HEK293 (cell line): ENCODE results near the gene SREBF1.
A peak's percentile ranks its signal among the peaks of the same experiment; 100 is the strongest.

Experiments used
- CTCF ChIA-PET: fragments of 350-600 bp; formaldehyde crosslinking; extraction: SDS; loops from one replicate; lab custom pipeline; 2021; ENCODE audit warnings: antibody characterized with exemption; lab: Yijun Ruan, JAX
- POLR2A ChIA-PET: fragments of 300-600 bp; formaldehyde crosslinking; extraction: SDS; loops from one replicate; lab custom pipeline; 2020; ENCODE audit warnings: antibody characterized with exemption, inconsistent platforms; lab: Yijun Ruan, JAX
- H3K27ac ChIP-seq: fragments of 200-500 bp; sonication (Bioruptor generic); 2 replicates; pipeline ENCODE4 v1.5.1; 2014; ENCODE audit warnings: low read depth, low read length, control low read depth, inconsistent platforms; ENCODE audit errors: extremely low read depth
- H3K36me3 ChIP-seq, 2 experiments: fragments of 200-500 bp in 1 of 2; sonication (Bioruptor generic) in 1 of 2; 1 replicate in 1 of 2; 2 replicates in 1 of 2; pipeline ENCODE4 v1.5.1; 2014 to 2017; ENCODE audit warnings: inconsistent platforms in 2 of 2, low read length in 2 of 2; ENCODE audit not compliant: control insufficient read depth in 2 of 2, insufficient read depth in 1 of 2
- H3K4me1 ChIP-seq: fragments of 200-500 bp; sonication (Bioruptor generic); 2 replicates; pipeline ENCODE4 v1.5.1; 2014; ENCODE audit warnings: mild to moderate bottlenecking, low read length, inconsistent platforms; ENCODE audit not compliant: control insufficient read depth, insufficient read depth
- H3K4me3 ChIP-seq: 2 replicates; pipeline ENCODE4 v1.5.1; 2011; ENCODE audit warnings: low read depth, mild to moderate bottlenecking, control low read depth, low read length, moderate library complexity
- H3K9me3 ChIP-seq: fragments of 200-500 bp; sonication (Bioruptor generic); 2 replicates; pipeline ENCODE4 v1.5.1; 2014; ENCODE audit warnings: low read depth, low read length, inconsistent platforms; ENCODE audit not compliant: control insufficient read depth, insufficient read depth
- AEBP2 ChIP-seq: fragments of 450-650 bp; formaldehyde crosslinking; IDR thresholded peaks from 2 replicates; pipeline ENCODE4 v1.5.1; 2016; ENCODE audit warnings: missing biosample characterization, missing genetic modification characterization, borderline replicate concordance
- GLIS1 ChIP-seq: fragments of 450-650 bp; formaldehyde crosslinking; IDR thresholded peaks from 2 replicates; pipeline ENCODE4 v1.5.1; 2016; ENCODE audit warnings: missing biosample characterization, missing genetic modification characterization
- HOXD13 ChIP-seq: sonication (generic); formaldehyde crosslinking; IDR thresholded peaks from 2 replicates; pipeline ENCODE4 v1.8.0; 2022; ENCODE audit warnings: missing genetic modification reagents, borderline replicate concordance
- INSM2 ChIP-seq: fragments of 450-650 bp; formaldehyde crosslinking; IDR thresholded peaks from 2 replicates; pipeline ENCODE4 v1.5.1; 2016; ENCODE audit warnings: missing biosample characterization, missing genetic modification characterization
- KLF7 ChIP-seq: fragments of 450-650 bp; formaldehyde crosslinking; IDR thresholded peaks from 2 replicates; pipeline ENCODE4 v1.5.1; 2016; ENCODE audit warnings: missing biosample characterization, missing genetic modification characterization, borderline replicate concordance
- KLF9 ChIP-seq: fragments of 450-650 bp; formaldehyde crosslinking; IDR thresholded peaks from 2 replicates; pipeline ENCODE4 v1.5.1; 2016; ENCODE audit warnings: missing biosample characterization, missing genetic modification characterization, low read depth
- OVOL3 ChIP-seq: fragments of 450-650 bp; formaldehyde crosslinking; IDR thresholded peaks from 2 replicates; pipeline ENCODE4 v1.5.1; 2016; ENCODE audit warnings: missing biosample characterization, missing genetic modification characterization
- SALL2 ChIP-seq: fragments of 450-650 bp; formaldehyde crosslinking; IDR thresholded peaks from 2 replicates; pipeline ENCODE4 v1.5.0; 2017; ENCODE audit warnings: missing biosample characterization, mild to moderate bottlenecking, missing genetic modification characterization, borderline replicate concordance
- YY1 ChIP-seq: fragments of 450-650 bp; formaldehyde crosslinking; IDR thresholded peaks from 2 replicates; pipeline ENCODE4 v1.5.1; 2018; ENCODE audit warnings: missing biosample characterization, missing genetic modification characterization
- YY2 ChIP-seq: fragments of 450-650 bp; formaldehyde crosslinking; IDR thresholded peaks from 2 replicates; pipeline ENCODE4 v1.5.1; 2016; ENCODE audit warnings: missing biosample characterization, missing genetic modification characterization
- ZBTB10 ChIP-seq: fragments of 450-650 bp; formaldehyde crosslinking; IDR thresholded peaks from 2 replicates; pipeline ENCODE4 v1.5.1; 2016; ENCODE audit warnings: missing biosample characterization, missing genetic modification characterization
- ZIC2 ChIP-seq: fragments of 450-650 bp; formaldehyde crosslinking; IDR thresholded peaks from 2 replicates; pipeline ENCODE4 v1.5.1; 2016; ENCODE audit warnings: missing biosample characterization, missing genetic modification characterization
- ZNF10 ChIP-seq: fragments of 450-650 bp; formaldehyde crosslinking; IDR thresholded peaks from 2 replicates; pipeline ENCODE4 v1.5.1; 2017; ENCODE audit warnings: missing biosample characterization, missing genetic modification characterization
- ZNF214 ChIP-seq: fragments of 450-650 bp; formaldehyde crosslinking; IDR thresholded peaks from 2 replicates; pipeline ENCODE4 v1.5.1; 2017; ENCODE audit warnings: missing biosample characterization, mild to moderate bottlenecking, missing genetic modification characterization, borderline replicate concordance
- ZNF24 ChIP-seq: fragments of 450-650 bp; formaldehyde crosslinking; IDR thresholded peaks from 2 replicates; pipeline ENCODE4 v1.5.1; 2016; ENCODE audit warnings: missing biosample characterization, missing genetic modification characterization
- ZNF335 ChIP-seq: fragments of 450-650 bp; formaldehyde crosslinking; conservative IDR thresholded peaks from 2 replicates; pipeline ENCODE4 v1.5.1; 2016; ENCODE audit warnings: missing biosample characterization, missing genetic modification characterization
- ZNF341 ChIP-seq: fragments of 450-650 bp; formaldehyde crosslinking; IDR thresholded peaks from 2 replicates; pipeline ENCODE4; 2016; ENCODE audit warnings: low read depth, missing biosample characterization, missing genetic modification characterization
- ZNF423 ChIP-seq: fragments of 450-650 bp; formaldehyde crosslinking; IDR thresholded peaks from 2 replicates; pipeline ENCODE4 v1.5.1; 2016; ENCODE audit warnings: missing biosample characterization, missing genetic modification characterization
- ZNF473 ChIP-seq: fragments of 450-650 bp; formaldehyde crosslinking; IDR thresholded peaks from 2 replicates; pipeline ENCODE4 v1.5.1; 2017; ENCODE audit warnings: missing biosample characterization, missing genetic modification characterization
- ZNF510 ChIP-seq: fragments of 450-650 bp; formaldehyde crosslinking; IDR thresholded peaks from 2 replicates; pipeline ENCODE4 v1.5.1; 2018; ENCODE audit warnings: mild to moderate bottlenecking, missing genetic modification characterization, missing biosample characterization; ENCODE audit not compliant: insufficient replicate concordance
- ZNF658 ChIP-seq: fragments of 450-650 bp; formaldehyde crosslinking; IDR thresholded peaks from 2 replicates; pipeline ENCODE4; 2016; ENCODE audit warnings: missing biosample characterization, missing genetic modification characterization
- ZNF707 ChIP-seq: fragments of 450-650 bp; formaldehyde crosslinking; IDR thresholded peaks from 2 replicates; pipeline ENCODE4 v1.5.1; 2016; ENCODE audit warnings: missing biosample characterization, missing genetic modification characterization
- ZSCAN4 ChIP-seq: fragments of 450-650 bp; formaldehyde crosslinking; IDR thresholded peaks from 2 replicates; pipeline ENCODE4 v1.5.1; 2017; ENCODE audit warnings: missing biosample characterization, missing genetic modification characterization
- ZSCAN5A ChIP-seq: fragments of 450-650 bp; formaldehyde crosslinking; IDR thresholded peaks from 2 replicates; pipeline ENCODE4 v1.5.1; 2016; ENCODE audit warnings: missing biosample characterization, missing genetic modification characterization

The SREBF1 gene

GRCh38 chr17:17788967-17789366, 47.8 kb downstream of the SREBF1 start:
- H3K36me3 ChIP-seq = peaks cover 0 to 12% of the 10 kb centered on the region in 2 experiments; a peak in 1 of 3 replicates
- TF ChIP-seq ZNF658 (no peak), ZNF335 (tag by site-specific recombination) (no peak), AEBP2 (tag by site-specific recombination) (no peak), GLIS1 (tag by site-specific recombination) (no peak), YY2 (tag by site-specific recombination) (no peak), OVOL3 (tag by site-specific recombination) (no peak), ZSCAN4 (tag by site-specific recombination) (no peak), KLF7 (no peak), YY1 (no peak), ZNF707 (tag by site-specific recombination) (no peak), ZNF341 (tag by site-specific recombination) (no peak)
- TF ChIP-seq, all 188 proteins: peak for 0
- CTCF ChIA-PET = interaction anchor here (0.5 kb wide), 1 partner anchor 225 kb away, joined by 3 read pairs; no protein-coding TSS in a partner anchor
- Histone ChIP-seq H3K4me3 (no peak overlapping the region), H3K27ac (no peak overlapping the region), H3K4me1 (peaks cover 21% of the 10 kb centered on the region), H3K9me3 (no peaks in the 10 kb centered on the region)
- POLR2A ChIA-PET = no interaction called here

GRCh38 chr17:17787568-17787967, 49.2 kb downstream of the SREBF1 start:
- ChIA-PET POLR2A (interaction anchor here (1.5 kb wide), 1 partner anchor 49 kb away, joined by 3 read pairs; no protein-coding TSS in a partner anchor), CTCF (interaction anchor here (0.6 kb wide), 1 partner anchor 9 kb away, joined by 5 read pairs; no protein-coding TSS in a partner anchor)
- Histone ChIP-seq H3K27ac (no peak overlapping the region), H3K36me3 (no peaks in the 10 kb centered on the region), H3K9me3 (no peaks in the 10 kb centered on the region), H3K4me1 (peaks cover 23% of the 10 kb centered on the region), H3K4me3 (no peak overlapping the region)
- TF ChIP-seq ZNF341 (tag by site-specific recombination) (0 out of 2 replicates have a peak, but pooled peaks have one; percentile 34), ZNF423 (peak; percentile 31; the same call in 1 of the 2 replicates), KLF9 (peak; percentile 54; the same call in 1 of the 2 replicates), GLIS1 (tag by site-specific recombination) (peak; percentile 58), ZIC2 (tag by site-specific recombination) (peak; percentile 96), ZSCAN5A (tag by site-specific recombination) (no peak)

- ChIA-PET CTCF (interaction anchor here (0.6 to 1.1 kb wide), 3 partner anchors 9 to 106 kb away, joined by 3 to 5 read pairs (median 3); no protein-coding TSS in a partner anchor), POLR2A (interaction anchor here (1.5 kb wide), 1 partner anchor 49 kb away, joined by 3 read pairs; no protein-coding TSS in a partner anchor)
- no peak overlapping the region for H3K4me3 ChIP-seq
- no peaks in the 10 kb centered on the region for H3K36me3 ChIP-seq
- H3K9me3 ChIP-seq = no peaks in the 10 kb centered on the region
- peaks cover 23% of the 10 kb centered on the region for H3K4me1 ChIP-seq
- no peak overlapping the region for H3K27ac ChIP-seq
- TF ChIP-seq ZNF473 (tag by site-specific recombination) (no peak), INSM2 (no peak), ZNF10 (tag by site-specific recombination) (no peak), HOXD13 (no peak), ZNF24 (tag by site-specific recombination) (no peak), ZBTB10 (tag by site-specific recombination) (no peak), ZNF510 (tag by site-specific recombination) (no peak), ZNF214 (tag by site-specific recombination) (no peak), SALL2 (tag by site-specific recombination) (no peak)
Observed at GRCh38 chr17:17786998-17787397, 49.8 kb downstream of the SREBF1 start.
